HepG2 (cell line): ENCODE results near the gene SCFD2. TPM values are rescaled to one million over a fixed set of nuclear protein-coding genes. Genes with fewer than 3 reads are reported as not detected.

ENCODE experiments used
- ARNT2 ChIP-seq: sonication (generic); formaldehyde crosslinking; IDR thresholded peaks from 2 replicates; pipeline ENCODE4 v1.8.0; 2022; ENCODE audit warnings: mild to moderate bottlenecking, low read depth, missing genetic modification reagents, moderate library complexity
- ELF1 ChIP-seq: sonication (generic); formaldehyde crosslinking; IDR thresholded peaks from 2 replicates; pipeline ENCODE4 v1.4.0; 2020; ENCODE audit warnings: missing genetic modification reagents
- ZNF329 ChIP-seq: sonication (generic); formaldehyde crosslinking; IDR thresholded peaks from 2 replicates; pipeline ENCODE4 v1.9.0; 2021; ENCODE audit warnings: low read depth, mild to moderate bottlenecking, missing genetic modification reagents
- ZSCAN9 ChIP-seq: IDR thresholded peaks from 2 replicates; pipeline ENCODE4 v1.6.1; 2016; ENCODE audit warnings: borderline replicate concordance
- polyA plus RNA-seq, 8 experiments: library from polyadenylated mRNA; depleted of rRNA in 3 of 8; stranded (reverse) in 7 of 8; unstranded in 1 of 8; fragments of >200 nt; fragmentation: Illumina TruSeq in 4 of 8; extraction: Trizol in 4 of 8; gene quantifications; 2 replicates each; pipeline versions ENCODE4 v1.2.1 to v1.2.3, GENCODE V29; 2011 to 2016; ENCODE audit warnings: low read depth in 4 of 8, missing spikeins in 1 of 8, mixed read lengths in 1 of 8; ENCODE audit not compliant: insufficient read depth in 1 of 8
- total RNA-seq, 5 experiments: library from RNA; depleted of rRNA; stranded (reverse); fragments of >200 nt; fragmentation: Illumina TruSeq; extraction: Trizol; gene quantifications; 2 replicates each; pipeline ENCODE4 v1.2.3, GENCODE V29; 2016; ENCODE audit warnings: low read depth in 1 of 5
- TF ChIP-seq, protein P1 (sequence below): sonication (generic); formaldehyde crosslinking; IDR thresholded peaks from 2 replicates; pipeline ENCODE4 v1.5.0; 2020; ENCODE audit warnings: mild to moderate bottlenecking, missing genetic modification reagents
- TF ChIP-seq, protein P2 (sequence below): sonication (generic); formaldehyde crosslinking; IDR thresholded peaks from 2 replicates; pipeline ENCODE4 v1.5.1; 2020; ENCODE audit warnings: missing genetic modification reagents, mild to moderate bottlenecking, borderline replicate concordance
- TF ChIP-seq, protein P3 (sequence below): IDR thresholded peaks from 2 replicates; pipeline ENCODE4 v1.6.1; 2016; ENCODE audit warnings: low read depth, missing genetic modification reagents, missing compliant biosample characterization

SCFD2 gene
- total and polyA plus RNA-seq, 2 of the 13 experiments (the other 11 are each of a cell fraction or from before 2014, with no cell fraction given): 4.6 to 15.6 TPM

DNA sequence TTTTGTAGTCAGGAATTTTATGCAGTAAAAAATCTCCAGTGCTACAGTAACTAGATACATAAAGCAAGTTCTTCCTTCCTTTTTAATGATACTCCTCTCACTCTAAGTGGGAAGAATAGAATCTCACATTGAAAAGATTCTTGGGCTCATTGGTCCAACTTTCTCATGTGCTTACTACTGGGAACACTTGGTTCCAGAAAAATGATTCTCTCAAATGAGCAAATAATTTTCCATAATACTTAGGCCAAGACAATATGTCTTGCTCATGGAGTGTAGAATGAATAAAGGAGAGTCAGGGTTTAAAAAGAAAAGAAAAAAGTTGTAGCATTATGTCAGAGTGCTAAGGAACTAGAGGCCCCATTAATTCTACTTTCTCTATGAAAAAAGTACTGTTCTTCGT lies 306.0 kb downstream of the SCFD2 start (continued):
- TF ChIP-seq, protein P1, sequence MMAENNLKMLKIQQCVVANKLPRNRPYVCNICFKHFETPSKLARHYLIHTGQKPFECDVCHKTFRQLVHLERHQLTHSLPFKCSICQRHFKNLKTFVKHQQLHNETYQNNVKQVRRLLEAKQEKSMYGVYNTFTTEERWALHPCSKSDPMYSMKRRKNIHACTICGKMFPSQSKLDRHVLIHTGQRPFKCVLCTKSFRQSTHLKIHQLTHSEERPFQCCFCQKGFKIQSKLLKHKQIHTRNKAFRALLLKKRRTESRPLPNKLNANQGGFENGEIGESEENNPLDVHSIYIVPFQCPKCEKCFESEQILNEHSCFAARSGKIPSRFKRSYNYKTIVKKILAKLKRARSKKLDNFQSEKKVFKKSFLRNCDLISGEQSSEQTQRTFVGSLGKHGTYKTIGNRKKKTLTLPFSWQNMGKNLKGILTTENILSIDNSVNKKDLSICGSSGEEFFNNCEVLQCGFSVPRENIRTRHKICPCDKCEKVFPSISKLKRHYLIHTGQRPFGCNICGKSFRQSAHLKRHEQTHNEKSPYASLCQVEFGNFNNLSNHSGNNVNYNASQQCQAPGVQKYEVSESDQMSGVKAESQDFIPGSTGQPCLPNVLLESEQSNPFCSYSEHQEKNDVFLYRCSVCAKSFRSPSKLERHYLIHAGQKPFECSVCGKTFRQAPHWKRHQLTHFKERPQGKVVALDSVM (CRISPR knock-in tag): no peak
- TF ChIP-seq, protein P2, sequence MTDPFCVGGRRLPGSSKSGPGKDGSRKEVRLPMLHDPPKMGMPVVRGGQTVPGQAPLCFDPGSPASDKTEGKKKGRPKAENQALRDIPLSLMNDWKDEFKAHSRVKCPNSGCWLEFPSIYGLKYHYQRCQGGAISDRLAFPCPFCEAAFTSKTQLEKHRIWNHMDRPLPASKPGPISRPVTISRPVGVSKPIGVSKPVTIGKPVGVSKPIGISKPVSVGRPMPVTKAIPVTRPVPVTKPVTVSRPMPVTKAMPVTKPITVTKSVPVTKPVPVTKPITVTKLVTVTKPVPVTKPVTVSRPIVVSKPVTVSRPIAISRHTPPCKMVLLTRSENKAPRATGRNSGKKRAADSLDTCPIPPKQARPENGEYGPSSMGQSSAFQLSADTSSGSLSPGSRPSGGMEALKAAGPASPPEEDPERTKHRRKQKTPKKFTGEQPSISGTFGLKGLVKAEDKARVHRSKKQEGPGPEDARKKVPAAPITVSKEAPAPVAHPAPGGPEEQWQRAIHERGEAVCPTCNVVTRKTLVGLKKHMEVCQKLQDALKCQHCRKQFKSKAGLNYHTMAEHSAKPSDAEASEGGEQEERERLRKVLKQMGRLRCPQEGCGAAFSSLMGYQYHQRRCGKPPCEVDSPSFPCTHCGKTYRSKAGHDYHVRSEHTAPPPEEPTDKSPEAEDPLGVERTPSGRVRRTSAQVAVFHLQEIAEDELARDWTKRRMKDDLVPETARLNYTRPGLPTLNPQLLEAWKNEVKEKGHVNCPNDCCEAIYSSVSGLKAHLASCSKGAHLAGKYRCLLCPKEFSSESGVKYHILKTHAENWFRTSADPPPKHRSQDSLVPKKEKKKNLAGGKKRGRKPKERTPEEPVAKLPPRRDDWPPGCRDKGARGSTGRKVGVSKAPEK (CRISPR knock-in tag): no peak
- TF ChIP-seq ZNF329 (CRISPR knock-in tag) (no peak), ELF1 (CRISPR knock-in tag) (no peak), ARNT2 (CRISPR knock-in tag) (no peak), ZSCAN9 (CRISPR knock-in tag) (no peak)
- TF ChIP-seq, protein P3, sequence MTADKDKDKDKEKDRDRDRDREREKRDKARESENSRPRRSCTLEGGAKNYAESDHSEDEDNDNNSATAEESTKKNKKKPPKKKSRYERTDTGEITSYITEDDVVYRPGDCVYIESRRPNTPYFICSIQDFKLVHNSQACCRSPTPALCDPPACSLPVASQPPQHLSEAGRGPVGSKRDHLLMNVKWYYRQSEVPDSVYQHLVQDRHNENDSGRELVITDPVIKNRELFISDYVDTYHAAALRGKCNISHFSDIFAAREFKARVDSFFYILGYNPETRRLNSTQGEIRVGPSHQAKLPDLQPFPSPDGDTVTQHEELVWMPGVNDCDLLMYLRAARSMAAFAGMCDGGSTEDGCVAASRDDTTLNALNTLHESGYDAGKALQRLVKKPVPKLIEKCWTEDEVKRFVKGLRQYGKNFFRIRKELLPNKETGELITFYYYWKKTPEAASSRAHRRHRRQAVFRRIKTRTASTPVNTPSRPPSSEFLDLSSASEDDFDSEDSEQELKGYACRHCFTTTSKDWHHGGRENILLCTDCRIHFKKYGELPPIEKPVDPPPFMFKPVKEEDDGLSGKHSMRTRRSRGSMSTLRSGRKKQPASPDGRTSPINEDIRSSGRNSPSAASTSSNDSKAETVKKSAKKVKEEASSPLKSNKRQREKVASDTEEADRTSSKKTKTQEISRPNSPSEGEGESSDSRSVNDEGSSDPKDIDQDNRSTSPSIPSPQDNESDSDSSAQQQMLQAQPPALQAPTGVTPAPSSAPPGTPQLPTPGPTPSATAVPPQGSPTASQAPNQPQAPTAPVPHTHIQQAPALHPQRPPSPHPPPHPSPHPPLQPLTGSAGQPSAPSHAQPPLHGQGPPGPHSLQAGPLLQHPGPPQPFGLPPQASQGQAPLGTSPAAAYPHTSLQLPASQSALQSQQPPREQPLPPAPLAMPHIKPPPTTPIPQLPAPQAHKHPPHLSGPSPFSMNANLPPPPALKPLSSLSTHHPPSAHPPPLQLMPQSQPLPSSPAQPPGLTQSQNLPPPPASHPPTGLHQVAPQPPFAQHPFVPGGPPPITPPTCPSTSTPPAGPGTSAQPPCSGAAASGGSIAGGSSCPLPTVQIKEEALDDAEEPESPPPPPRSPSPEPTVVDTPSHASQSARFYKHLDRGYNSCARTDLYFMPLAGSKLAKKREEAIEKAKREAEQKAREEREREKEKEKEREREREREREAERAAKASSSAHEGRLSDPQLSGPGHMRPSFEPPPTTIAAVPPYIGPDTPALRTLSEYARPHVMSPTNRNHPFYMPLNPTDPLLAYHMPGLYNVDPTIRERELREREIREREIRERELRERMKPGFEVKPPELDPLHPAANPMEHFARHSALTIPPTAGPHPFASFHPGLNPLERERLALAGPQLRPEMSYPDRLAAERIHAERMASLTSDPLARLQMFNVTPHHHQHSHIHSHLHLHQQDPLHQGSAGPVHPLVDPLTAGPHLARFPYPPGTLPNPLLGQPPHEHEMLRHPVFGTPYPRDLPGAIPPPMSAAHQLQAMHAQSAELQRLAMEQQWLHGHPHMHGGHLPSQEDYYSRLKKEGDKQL (CRISPR knock-in tag): no peak
